ENCODE data around the gene PRKAG2. TPM values are rescaled to one million over a fixed set of nuclear protein-coding genes. Genes with fewer than 3 reads are reported as not detected.
"Not testable (repeated sequence)": the region's sequence is repeated elsewhere in the genome, so short reads cannot be mapped to it uniquely, and the experiment has no call there.

The PRKAG2 gene
- total and polyA plus RNA-seq, 9 donors, result 9.3 to 37.7 (median 22.6) TPM

DNA sequence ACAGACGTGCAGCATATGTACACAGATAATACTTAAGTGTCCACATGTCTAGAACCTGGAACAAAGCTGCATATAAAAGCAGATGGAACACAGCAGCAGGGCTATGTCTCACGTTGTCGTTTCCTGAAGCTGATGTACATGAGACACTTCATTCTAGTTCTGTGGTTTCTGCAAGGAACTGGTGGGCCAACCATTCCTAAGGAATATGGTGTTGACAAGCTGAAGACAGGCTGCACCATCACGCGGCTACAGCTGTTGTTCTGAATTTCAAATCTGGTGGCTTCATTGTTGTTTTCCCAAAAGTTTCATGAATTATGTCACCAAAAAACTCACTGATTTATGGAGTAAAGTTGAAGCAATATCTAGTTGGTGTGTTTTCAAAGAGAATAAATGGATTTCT, 33.7 kb downstream of the PRKAG2 start:
- WGBS, 3 donors, result 79 to 88% (median 83%) methylated on average over 5 of the region's 5 CpGs
- TF ChIP-seq, protein P1, sequence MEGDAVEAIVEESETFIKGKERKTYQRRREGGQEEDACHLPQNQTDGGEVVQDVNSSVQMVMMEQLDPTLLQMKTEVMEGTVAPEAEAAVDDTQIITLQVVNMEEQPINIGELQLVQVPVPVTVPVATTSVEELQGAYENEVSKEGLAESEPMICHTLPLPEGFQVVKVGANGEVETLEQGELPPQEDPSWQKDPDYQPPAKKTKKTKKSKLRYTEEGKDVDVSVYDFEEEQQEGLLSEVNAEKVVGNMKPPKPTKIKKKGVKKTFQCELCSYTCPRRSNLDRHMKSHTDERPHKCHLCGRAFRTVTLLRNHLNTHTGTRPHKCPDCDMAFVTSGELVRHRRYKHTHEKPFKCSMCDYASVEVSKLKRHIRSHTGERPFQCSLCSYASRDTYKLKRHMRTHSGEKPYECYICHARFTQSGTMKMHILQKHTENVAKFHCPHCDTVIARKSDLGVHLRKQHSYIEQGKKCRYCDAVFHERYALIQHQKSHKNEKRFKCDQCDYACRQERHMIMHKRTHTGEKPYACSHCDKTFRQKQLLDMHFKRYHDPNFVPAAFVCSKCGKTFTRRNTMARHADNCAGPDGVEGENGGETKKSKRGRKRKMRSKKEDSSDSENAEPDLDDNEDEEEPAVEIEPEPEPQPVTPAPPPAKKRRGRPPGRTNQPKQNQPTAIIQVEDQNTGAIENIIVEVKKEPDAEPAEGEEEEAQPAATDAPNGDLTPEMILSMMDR (IDR thresholded peaks at IDR 0.05), result no peak
- no peak for TF ChIP-seq POLR2A (IDR thresholded peaks at IDR 0.05)
- TF ChIP-seq EP300 (IDR thresholded peaks at IDR 0.05), result no peak
- no peaks in the 10 kb centered on the region for H3K27me3 ChIP-seq
- no peaks in the 10 kb centered on the region for H3K36me3 ChIP-seq
- H3K9me3 ChIP-seq, result no peaks in the 10 kb centered on the region
- DNase-seq, result no peak
- no peak overlapping the region for H3K27ac ChIP-seq
- peaks cover under 1% of the 10 kb centered on the region for H3K4me1 ChIP-seq (ENCODE audit: insufficient read depth)
- intact Hi-C loops (cut with DNase I), result no loop called here
- H3K4me3 ChIP-seq, result no peak overlapping the region

DNA sequence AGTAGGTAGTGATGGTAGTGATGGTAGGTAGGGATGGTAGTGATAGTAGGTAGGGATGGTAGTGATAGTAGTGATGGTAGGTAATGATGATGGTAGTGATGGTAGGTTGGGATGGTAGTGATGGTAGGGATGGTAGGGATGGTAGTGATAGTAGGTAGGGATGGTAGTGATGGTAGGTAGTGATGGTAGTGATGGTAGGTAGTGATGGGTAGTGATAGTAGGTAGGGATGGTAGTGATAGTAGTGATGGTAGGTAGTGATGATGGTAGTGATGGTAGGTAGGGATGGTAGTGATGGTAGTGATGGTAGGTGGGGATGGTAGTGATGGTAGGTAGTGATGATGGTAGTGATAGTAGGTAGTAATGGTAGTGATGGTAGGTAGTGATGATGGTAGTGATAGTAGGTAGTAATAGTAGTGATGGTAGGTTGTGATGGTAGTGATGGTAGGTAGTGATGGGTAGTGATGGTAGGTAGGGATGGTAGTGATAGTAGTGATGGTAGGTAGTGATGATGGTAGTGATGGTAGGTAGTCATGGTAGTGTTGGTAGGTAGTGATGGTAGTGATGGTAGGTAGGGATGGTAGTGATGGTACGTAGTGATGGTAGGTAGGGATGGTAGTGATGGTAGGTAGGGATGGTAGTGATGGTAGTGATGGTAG, 35.4 kb downstream of the PRKAG2 start:
- H3K27ac ChIP-seq; intact Hi-C loops (cut with DNase I); H3K36me3 ChIP-seq; H3K4me1 ChIP-seq (ENCODE audit: insufficient read depth); DNase-seq; H3K27me3 ChIP-seq; H3K9me3 ChIP-seq; H3K4me3 ChIP-seq: not testable (repeated sequence)
- WGBS, 3 donors, result 95 to 100% (median 96%) methylated on average over 1 of the region's 1 CpG

DNA sequence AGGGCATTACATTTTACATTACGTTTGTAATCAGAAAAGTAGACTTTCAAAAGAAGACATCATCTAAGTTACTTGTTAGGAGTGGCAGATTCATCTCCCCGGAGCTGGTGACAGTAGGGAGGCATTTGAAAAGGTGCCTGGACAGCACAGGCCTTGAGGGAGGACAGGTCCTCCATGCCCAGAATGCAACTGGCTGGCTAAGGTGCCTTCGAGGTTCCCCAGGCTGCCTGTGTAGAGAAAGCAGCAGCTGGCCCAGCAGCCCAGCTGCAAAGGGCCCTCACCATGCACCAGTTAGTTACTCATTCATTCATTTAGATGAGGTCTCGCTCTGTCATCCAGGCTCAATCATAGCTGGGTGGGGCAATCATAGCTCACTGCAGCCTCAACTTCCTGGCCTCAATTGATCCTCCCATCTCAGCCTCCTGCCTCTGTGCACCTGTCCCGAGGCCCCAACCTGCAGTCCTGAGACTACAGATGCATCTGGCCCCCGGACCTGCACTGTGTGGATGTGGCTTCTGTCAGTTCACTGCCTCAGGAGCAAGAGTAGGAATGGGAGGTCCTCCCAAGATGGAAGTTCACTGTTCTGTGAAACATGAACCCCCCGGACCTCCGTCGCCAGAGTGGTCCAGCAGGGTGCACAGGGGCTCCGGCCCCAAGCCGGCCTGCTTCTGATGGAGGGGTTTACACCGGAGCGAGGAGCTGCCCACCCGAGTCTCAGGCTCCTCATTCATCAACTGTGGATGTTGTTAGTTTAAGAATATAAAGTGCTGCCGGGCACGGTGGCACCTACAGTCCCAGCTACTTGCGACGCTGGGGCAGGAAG, 36.6 kb downstream of the PRKAG2 start:
- intact Hi-C loops (cut with DNase I), result no loop called here
- H3K36me3 ChIP-seq, result no peaks in the 10 kb centered on the region
- DNase-seq, result no peak
- no peaks in the 10 kb centered on the region for H3K27me3 ChIP-seq
- H3K4me1 ChIP-seq (ENCODE audit: insufficient read depth), result peaks cover 4% of the 10 kb centered on the region
- WGBS, 3 donors, result 90 to 91% (median 91%) methylated on average over 18 of the region's 18 CpGs
- H3K4me3 ChIP-seq, result no peak overlapping the region
- H3K27ac ChIP-seq, result no peak overlapping the region
- no peak for TF ChIP-seq EP300 (IDR thresholded peaks at IDR 0.05)
- TF ChIP-seq, protein P1 (IDR thresholded peaks at IDR 0.05), result no peak
- no peak for TF ChIP-seq POLR2A (IDR thresholded peaks at IDR 0.05)
- no peaks in the 10 kb centered on the region for H3K9me3 ChIP-seq

DNA sequence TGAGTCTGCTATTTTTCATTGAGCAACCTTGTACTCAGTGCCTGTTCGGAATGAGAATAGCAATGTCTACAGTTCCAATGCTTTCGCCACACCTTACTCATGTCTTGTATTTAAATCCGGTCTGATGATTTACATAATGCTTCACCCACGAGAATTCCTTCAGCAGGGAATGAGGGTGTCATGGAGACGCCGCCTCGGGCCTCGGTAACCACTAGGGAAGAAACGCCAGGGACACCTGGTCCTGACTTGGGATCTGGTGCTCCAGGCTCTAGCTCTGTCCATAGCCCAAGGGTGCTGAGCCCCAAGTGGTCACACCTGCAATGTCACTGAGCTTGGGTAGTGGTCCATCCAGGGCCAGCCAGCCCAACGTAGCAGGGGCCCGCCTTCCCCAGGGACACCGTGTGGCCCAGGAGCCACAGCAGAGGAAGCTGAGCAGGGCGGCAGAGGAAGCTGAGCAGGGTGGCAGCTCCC, 37.4 kb downstream of the PRKAG2 start:
- peaks cover 4% of the 10 kb centered on the region for H3K4me1 ChIP-seq (ENCODE audit: insufficient read depth)
- no peak for DNase-seq
- 86 to 90% (median 90%) methylated on average over 13 of the region's 13 CpGs for WGBS, 3 donors

More for the DNA sequence above, 37.4 kb downstream of the PRKAG2 start:
- Histone ChIP-seq H3K27me3 (no peaks in the 10 kb centered on the region), H3K27ac (no peak overlapping the region), H3K9me3 (no peaks in the 10 kb centered on the region), H3K36me3 (no peaks in the 10 kb centered on the region), H3K4me3 (no peak overlapping the region)
- TF ChIP-seq, protein P1 (IDR thresholded peaks at IDR 0.05), result no peak
- TF ChIP-seq POLR2A (IDR thresholded peaks at IDR 0.05), result no peak
- TF ChIP-seq EP300 (IDR thresholded peaks at IDR 0.05), result no peak
- intact Hi-C loops (cut with DNase I), result no loop called here
